Right ventricle myocardium inferior (tissue), 1 donor: ENCODE data around the gene MAPK8. TPM values are rescaled to one million over a fixed set of nuclear protein-coding genes. Genes with fewer than 3 reads are reported as not detected.
"Not testable (repeated sequence)": the region's sequence is repeated elsewhere in the genome, so short reads cannot be mapped to it uniquely, and the experiment has no call there.

Experiments
- ATAC-seq: fragments of 200-7000 bp; cut with Tn5 transposase; one replicate; pipeline ENCODE4 v1.9.1; 2020; ENCODE audit warnings: mild to moderate bottlenecking, moderate library complexity
- DNase-seq: peaks from one replicate; pipeline ENCODE4 v3.0.0; 2021; ENCODE audit errors: missing footprints
- intact Hi-C: fragments of 100-400 bp; cut with DNase I; formaldehyde crosslinking; loops from one replicate; pipeline ENCODE4 v1.11.0; 2022
- total RNA-seq: library from RNA; stranded (reverse); fragmentation: NEBNext Ultra II Directional; extraction: Animal tissue kit (Norgen Biotek cat#: 25700); gene quantifications from one replicate; pipeline ENCODE4 v1.2.1, GENCODE V29; 2021
- donor health status: DM: no; HTN: yes; CAD: no; lungs with severe emphysema.

Gene MAPK8
- total RNA-seq, 1 donor from 2014 or later: 29.5 TPM

- ATAC-seq (no peak), DNase-seq (no peak)
- intact Hi-C loops: no loop called here
Measured at GRCh38 chr10:48399551-48399950, 93.1 kb downstream of the MAPK8 start.

- no peak for ATAC-seq
- DNase-seq: no peak
- intact Hi-C loops: no loop called here
Measured at GRCh38 chr10:48400129-48400849, 93.8 kb downstream of the MAPK8 start.

DNA sequence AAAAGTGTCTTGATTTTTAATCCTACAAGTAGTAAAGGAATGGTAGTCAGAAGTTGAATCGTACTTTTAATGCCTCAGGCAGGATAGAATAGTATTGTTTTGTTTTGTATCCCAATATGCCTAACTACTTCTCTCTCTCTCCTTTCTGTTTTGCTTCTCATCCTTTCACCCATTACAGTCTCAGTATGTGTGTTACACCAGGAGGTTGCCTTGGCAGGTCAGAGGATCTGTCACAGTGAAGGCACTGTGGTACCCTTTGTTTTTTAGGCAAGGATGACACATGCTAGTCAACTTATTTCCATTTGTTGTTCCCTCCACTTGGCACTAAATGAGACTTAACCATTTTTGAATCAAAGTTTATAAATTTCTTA lies 94.4 kb downstream of the MAPK8 start:
- DNase-seq (no peak), ATAC-seq (no peak)
- intact Hi-C loops: no loop called here

DNA sequence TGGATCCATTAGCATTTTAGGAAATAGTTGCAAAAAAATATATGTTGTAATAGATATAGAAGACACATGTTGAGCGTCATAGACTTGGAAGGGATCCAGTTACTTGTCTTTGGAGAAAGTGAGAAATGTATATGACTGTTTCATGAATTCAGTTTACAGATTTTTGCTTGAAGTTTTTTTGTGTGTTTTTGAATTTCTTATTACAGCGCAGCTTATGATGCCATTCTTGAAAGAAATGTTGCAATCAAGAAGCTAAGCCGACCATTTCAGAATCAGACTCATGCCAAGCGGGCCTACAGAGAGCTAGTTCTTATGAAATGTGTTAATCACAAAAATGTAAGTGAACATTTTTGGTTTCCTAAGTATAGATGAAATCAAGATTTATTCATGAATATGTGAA lies 98.2 kb downstream of the MAPK8 start:
- DNase-seq (no peak), ATAC-seq (no peak)
- intact Hi-C loops: no loop called here

DNA sequence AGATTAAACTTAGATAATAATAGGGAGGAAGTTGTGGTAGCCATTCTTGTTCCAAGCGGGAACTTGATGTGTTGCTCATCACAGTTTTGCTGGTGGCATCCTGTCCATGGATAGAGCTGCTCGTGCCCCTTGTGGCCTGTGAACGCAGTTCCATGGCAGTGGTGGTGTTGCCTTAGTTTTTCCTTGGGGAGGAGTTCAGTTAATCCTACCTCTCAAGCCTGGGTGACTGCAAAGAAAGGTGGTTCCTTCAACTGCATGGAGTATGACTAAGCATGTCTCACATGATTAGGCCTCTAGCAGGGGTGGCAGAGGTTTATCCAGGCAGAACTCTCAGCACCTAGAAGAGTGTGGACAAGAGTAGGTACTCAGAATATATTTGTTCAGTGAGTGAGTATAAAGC lies 99.7 kb downstream of the MAPK8 start:
- intact Hi-C loops: no loop called here
- DNase-seq (no peak), ATAC-seq (no peak)

GRCh38 chr10:48406658-48407057 lies 100.2 kb downstream of the MAPK8 start:
- DNase-seq (no peak), ATAC-seq (no peak)
- intact Hi-C loops: no loop called here

DNA sequence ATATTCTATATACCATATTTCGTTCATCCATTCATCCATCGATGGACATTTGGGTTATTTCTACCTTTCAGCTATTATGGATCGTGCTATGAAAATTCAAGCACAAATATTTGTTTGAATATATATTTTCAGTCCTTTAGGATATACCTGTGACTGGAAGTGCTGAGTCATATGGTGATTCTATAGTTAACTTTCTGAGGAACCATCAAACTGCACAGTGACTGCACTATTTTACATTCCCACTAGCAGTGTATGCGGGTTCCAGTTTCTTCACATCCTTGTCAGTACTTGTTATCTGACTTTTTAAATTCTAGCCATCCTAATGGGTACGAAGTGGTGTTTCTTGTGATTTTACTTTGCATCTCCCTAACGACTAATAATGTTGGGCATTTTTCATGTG lies 104.0 kb downstream of the MAPK8 start:
- DNase-seq: no peak
- intact Hi-C loops: loop anchor here (10.0 kb wide), 1 partner anchor 46 kb away; no protein-coding TSS in a partner anchor
- no peak for ATAC-seq

GRCh38 chr10:48411510-48411909 lies 105.0 kb downstream of the MAPK8 start:
- DNase-seq (no peak), ATAC-seq (no peak)
- intact Hi-C loops: loop anchor here (10.0 kb wide), 1 partner anchor 47 kb away; no protein-coding TSS in a partner anchor

GRCh38 chr10:48412081-48412480 lies 105.6 kb downstream of the MAPK8 start:
- intact Hi-C loops: loop anchor here (10.0 kb wide), 1 partner anchor 47 kb away; no protein-coding TSS in a partner anchor
- DNase-seq (no peak), ATAC-seq (no peak)

- ATAC-seq: no peak
- intact Hi-C loops: loop anchor here (10.0 kb wide), 1 partner anchor 48 kb away; no protein-coding TSS in a partner anchor
- no peak for DNase-seq
Measured at GRCh38 chr10:48412933-48413332, 106.5 kb downstream of the MAPK8 start.

- intact Hi-C loops: loop anchor here (10.0 kb wide), 1 partner anchor 49 kb away; no protein-coding TSS in a partner anchor
- ATAC-seq (no peak), DNase-seq (no peak)
Measured at GRCh38 chr10:48414160-48414559, 107.7 kb downstream of the MAPK8 start.

DNA sequence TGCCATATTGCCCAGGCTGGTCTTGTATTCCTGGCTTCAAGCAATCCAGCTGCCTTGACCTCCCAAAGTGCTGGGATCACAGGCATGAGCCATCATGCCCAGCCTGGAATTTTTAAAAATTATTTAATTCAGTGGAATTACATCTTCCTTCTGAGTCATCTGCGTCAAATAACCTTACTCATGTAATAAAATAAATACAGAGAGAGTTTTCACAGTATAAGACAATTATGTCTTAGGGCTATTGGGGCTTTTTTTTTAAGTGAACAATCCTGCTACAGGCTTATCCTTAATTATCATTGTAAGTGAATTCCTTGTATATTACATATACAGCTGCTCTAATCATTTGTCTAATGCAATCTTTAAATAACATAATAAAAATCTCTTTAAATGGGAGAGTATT lies 108.3 kb downstream of the MAPK8 start:
- ATAC-seq (no peak), DNase-seq (no peak)
- intact Hi-C loops: loop anchor here (10.0 kb wide), 1 partner anchor 50 kb away; no protein-coding TSS in a partner anchor

- intact Hi-C loops: loop anchor here (10.0 kb wide), 1 partner anchor 52 kb away; no protein-coding TSS in a partner anchor
- ATAC-seq: no peak
Measured at GRCh38 chr10:48416584-48417232, 110.2 kb downstream of the MAPK8 start.

DNA sequence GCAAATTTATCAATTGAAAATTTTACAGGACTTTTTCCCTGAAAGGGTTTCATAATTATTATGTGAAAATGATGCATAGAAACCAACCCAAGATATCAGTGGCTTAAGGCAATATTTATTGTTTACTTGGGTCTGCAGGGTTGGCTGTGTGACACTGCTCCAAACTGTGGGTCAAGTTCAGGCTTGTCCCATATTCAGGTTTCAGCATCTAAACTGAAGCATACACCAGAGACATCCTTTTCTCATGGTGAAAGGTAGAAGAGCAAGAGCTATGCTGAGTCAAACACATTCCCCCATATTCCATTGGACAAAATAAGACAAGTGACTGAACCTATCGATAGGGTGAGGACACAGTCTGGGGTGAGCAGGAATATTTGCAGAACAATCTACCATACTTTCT lies 110.9 kb downstream of the MAPK8 start:
- intact Hi-C loops: loop anchor here (10.0 kb wide), 1 partner anchor 53 kb away; no protein-coding TSS in a partner anchor
- DNase-seq (no peak), ATAC-seq (no peak)

More at GRCh38 chr10:48416584-48417232, 110.2 kb downstream of the MAPK8 start:
- DNase-seq: no peak

GRCh38 chr10:48418189-48418788 lies 111.8 kb downstream of the MAPK8 start:
- ATAC-seq (no peak), DNase-seq (no peak)
- intact Hi-C loops: loop anchor here (10.0 kb wide), 1 partner anchor 53 kb away; no protein-coding TSS in a partner anchor

GRCh38 chr10:48419714-48420113 lies 113.2 kb downstream of the MAPK8 start:
- DNase-seq: no peak
- intact Hi-C loops: loop anchor here (10.0 kb wide), 1 partner anchor 55 kb away; no protein-coding TSS in a partner anchor
- ATAC-seq: no peak

DNA sequence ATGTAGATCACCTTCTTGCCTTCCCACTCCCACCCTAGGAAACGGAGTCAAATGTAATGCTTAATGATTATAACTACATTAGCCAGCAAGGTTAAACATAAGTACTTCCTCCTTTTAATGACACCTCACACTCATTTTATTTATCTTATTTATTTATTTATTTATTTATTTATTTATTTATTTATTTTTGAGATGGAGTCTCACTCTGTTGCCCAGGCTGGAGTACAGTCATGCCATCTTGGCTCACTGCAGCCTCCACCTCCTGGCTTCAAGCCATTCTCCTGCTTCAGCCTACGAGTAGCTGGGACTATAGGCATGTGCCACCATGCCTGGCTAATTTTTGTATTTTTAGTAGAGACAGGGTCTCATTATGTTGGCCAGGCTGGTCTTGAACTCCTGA lies 115.4 kb downstream of the MAPK8 start:
- intact Hi-C loops, ATAC-seq, DNase-seq: not testable (repeated sequence)

DNA sequence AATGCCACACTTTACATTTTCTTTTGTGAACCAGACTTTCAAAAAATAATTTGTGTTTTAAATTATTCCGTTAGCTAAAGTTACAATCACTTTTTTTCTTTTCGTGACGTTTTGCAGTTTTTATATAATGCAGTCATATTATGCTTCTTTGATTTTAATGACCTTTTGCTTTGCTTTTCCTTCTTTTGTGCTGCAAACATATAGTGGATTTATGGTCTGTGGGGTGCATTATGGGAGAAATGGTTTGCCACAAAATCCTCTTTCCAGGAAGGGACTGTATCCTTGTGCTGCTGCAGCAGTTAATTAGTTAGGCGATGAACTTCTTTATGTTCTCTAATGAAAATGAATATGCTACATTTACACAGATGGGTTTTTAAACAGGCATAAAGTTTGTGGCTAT lies 117.4 kb downstream of the MAPK8 start:
- DNase-seq (no peak), ATAC-seq (no peak)
- intact Hi-C loops: no loop called here

GRCh38 chr10:48428896-48429295 lies 122.4 kb downstream of the MAPK8 start:
- intact Hi-C loops: no loop called here
- ATAC-seq (no peak), DNase-seq (no peak)

- DNase-seq (no peak), ATAC-seq (no peak)
Measured at GRCh38 chr10:48429309-48429708, 122.8 kb downstream of the MAPK8 start.

More at GRCh38 chr10:48429309-48429708, 122.8 kb downstream of the MAPK8 start:
- intact Hi-C loops: no loop called here
